ENCODE data around the gene LRRC38.

The LRRC38 gene

GRCh38 chr1:13535227-13535626 lies 21.4 kb upstream of the LRRC38 start:
- Histone ChIP-seq H2AFZ (ENCODE audit: low read depth, low read length, severe bottlenecking) (no peak overlapping the region), H3K4me3 (ENCODE audit: insufficient read depth, low read length, poor library complexity, severe bottlenecking) (no peak overlapping the region), H3F3A (ENCODE audit: insufficient read depth) (no peaks in the 10 kb centered on the region), H3K79me2 (ENCODE audit: insufficient read depth, low read length) (no peaks in the 10 kb centered on the region), H3K9me2 (replicated peaks; ENCODE audit: insufficient read depth, low read length) (no peaks in the 10 kb centered on the region), H3K9me3 (ENCODE audit: insufficient read depth, low read length) (no peaks in the 10 kb centered on the region), H3K4me2 (ENCODE audit: low read depth, low read length, poor library complexity, severe bottlenecking) (no peak overlapping the region), H3K27me3 (ENCODE audit: low read length) (no peaks in the 10 kb centered on the region), H4K20me1 (ENCODE audit: low read depth, low read length) (no peaks in the 10 kb centered on the region), H3K27ac (ENCODE audit: low read depth, low read length) (no peak overlapping the region), H3K9ac (ENCODE audit: low read length) (no peak overlapping the region), H3K36me3 (ENCODE audit: low read length) (no peaks in the 10 kb centered on the region)
- TF ChIP-seq CTCF (IDR thresholded peaks at IDR 0.05; ENCODE audit: insufficient read depth, low read length, poor library complexity, severe bottlenecking) (no peak), EZH2phosphoT487 (conservative IDR thresholded peaks at IDR 0.05; ENCODE audit: low read length) (no peak)

GRCh38 chr1:13528320-13528719 lies 14.5 kb upstream of the LRRC38 start:
- no peak overlapping the region for H3K4me3 ChIP-seq (ENCODE audit: insufficient read depth, low read length, poor library complexity, severe bottlenecking)
- no peak overlapping the region for H3K4me2 ChIP-seq (ENCODE audit: low read depth, low read length, poor library complexity, severe bottlenecking)
- no peak overlapping the region for H3K27ac ChIP-seq (ENCODE audit: low read depth, low read length)
- H3K79me2 ChIP-seq (ENCODE audit: insufficient read depth, low read length), result no peaks in the 10 kb centered on the region
- H2AFZ ChIP-seq (ENCODE audit: low read depth, low read length, severe bottlenecking), result no peak overlapping the region
- H3K27me3 ChIP-seq (ENCODE audit: low read length), result no peaks in the 10 kb centered on the region
- no peaks in the 10 kb centered on the region for H3K36me3 ChIP-seq (ENCODE audit: low read length)
- no peaks in the 10 kb centered on the region for H3K9me3 ChIP-seq (ENCODE audit: insufficient read depth, low read length)
- no peak overlapping the region for H3K9ac ChIP-seq (ENCODE audit: low read length)
- no peaks in the 10 kb centered on the region for H3F3A ChIP-seq (ENCODE audit: insufficient read depth)
- no peaks in the 10 kb centered on the region for H4K20me1 ChIP-seq (ENCODE audit: low read depth, low read length)
- TF ChIP-seq CTCF (IDR thresholded peaks at IDR 0.05; ENCODE audit: insufficient read depth, low read length, poor library complexity, severe bottlenecking) (no peak), EZH2phosphoT487 (conservative IDR thresholded peaks at IDR 0.05; ENCODE audit: low read length) (no peak)
- H3K9me2 ChIP-seq (replicated peaks; ENCODE audit: insufficient read depth, low read length), result no peaks in the 10 kb centered on the region

- Histone ChIP-seq H3K4me3 (ENCODE audit: insufficient read depth, low read length, poor library complexity, severe bottlenecking) (no peak overlapping the region), H4K20me1 (ENCODE audit: low read depth, low read length) (no peaks in the 10 kb centered on the region), H3K9me2 (replicated peaks; ENCODE audit: insufficient read depth, low read length) (no peaks in the 10 kb centered on the region), H3K9me3 (ENCODE audit: insufficient read depth, low read length) (no peaks in the 10 kb centered on the region), H3K27ac (ENCODE audit: low read depth, low read length) (no peak overlapping the region), H3F3A (ENCODE audit: insufficient read depth) (no peaks in the 10 kb centered on the region), H3K79me2 (ENCODE audit: insufficient read depth, low read length) (no peaks in the 10 kb centered on the region), H3K36me3 (ENCODE audit: low read length) (no peaks in the 10 kb centered on the region), H2AFZ (ENCODE audit: low read depth, low read length, severe bottlenecking) (no peak overlapping the region), H3K27me3 (ENCODE audit: low read length) (no peaks in the 10 kb centered on the region), H3K9ac (ENCODE audit: low read length) (no peak overlapping the region), H3K4me2 (ENCODE audit: low read depth, low read length, poor library complexity, severe bottlenecking) (no peak overlapping the region)
- TF ChIP-seq EZH2phosphoT487 (conservative IDR thresholded peaks at IDR 0.05; ENCODE audit: low read length), result no peak
- TF ChIP-seq CTCF (IDR thresholded peaks at IDR 0.05; ENCODE audit: insufficient read depth, low read length, poor library complexity, severe bottlenecking), result no peak
Measured at GRCh38 chr1:13523780-13524477, 10.1 kb upstream of the LRRC38 start.

All from SU-DHL-6 (cell line).